ENCODE data around the gene FAM3B. TPM values are rescaled to one million over a fixed set of nuclear protein-coding genes. Genes with fewer than 3 reads are reported as not detected.
"Not testable (repeated sequence)": the region's sequence is repeated elsewhere in the genome, so short reads cannot be mapped to it uniquely, and the experiment has no call there.

Gene FAM3B
- total and polyA plus RNA-seq, 9 of the 15 experiments (the other 6 are each of a cell fraction or from before 2014, with no cell fraction given): 0.04 to 0.18 (median 0.12) TPM; not detected in 5

- no peak for FAIRE-seq
- intact Hi-C loops (cut with micrococcal nuclease) (no loop called here), in situ Hi-C loops (cut with MboI) (no loop called here)
- no peaks in the 10 kb centered on the region for H3K27me3 ChIP-seq (ENCODE audit: control insufficient read depth in 2 of 2, insufficient read depth in 2 of 2, low read length in 2 of 2)
- no peak for DNase-seq (ENCODE audit: extremely low read depth in 1 of 4, low spot score in 3 of 4)
- CTCF ChIA-PET (ENCODE audit: low intra/inter-chr PET ratio): no interaction called here
- no peak overlapping the region for H2AFZ ChIP-seq (ENCODE audit: low read depth, low read length)
- no peak overlapping the region for H3K27ac ChIP-seq (ENCODE audit: extremely low read depth, low read depth, low read length)
- no peak for ATAC-seq
- no peaks in the 10 kb centered on the region for H3K79me2 ChIP-seq (ENCODE audit: control insufficient read depth, insufficient read depth, low read length)
- no peaks in the 10 kb centered on the region for H4K20me1 ChIP-seq (replicated peaks; ENCODE audit: control insufficient read depth, insufficient read depth, low read length)
- POLR2A ChIA-PET: no interaction called here
- no peaks in the 10 kb centered on the region for H3K9me3 ChIP-seq (replicated peaks; ENCODE audit: control insufficient read depth, insufficient read depth, low read depth, low read length)
- no peak for TF ChIP-seq FUS (optimal IDR thresholded peaks at IDR 0.05; ENCODE audit: low read depth, low read length)
- no peak for TF ChIP-seq CCNT2 (IDR thresholded peaks at IDR 0.05; ENCODE audit: borderline replicate concordance, extremely low read depth, insufficient read length, low read depth, low read length)
- no peak for TF ChIP-seq FOXA1 (IDR thresholded peaks at IDR 0.05; ENCODE audit: borderline replicate concordance)
- TF ChIP-seq PTTG1 (tag; IDR thresholded peaks at IDR 0.05; ENCODE audit: low read depth): no peak
- TF ChIP-seq ZNF699 (CRISPR knock-in tag; IDR thresholded peaks at IDR 0.05; ENCODE audit: insufficient replicate concordance): no peak
- no peak for TF ChIP-seq U2AF1 (optimal IDR thresholded peaks at IDR 0.05; ENCODE audit: low read depth, low read length)
- no peak for TF ChIP-seq MCM7 (IDR thresholded peaks at IDR 0.05)
- TF ChIP-seq KDM1A (IDR thresholded peaks at IDR 0.05): no peak
- no peak for TF ChIP-seq ZNF311 (CRISPR knock-in tag; IDR thresholded peaks at IDR 0.05)
- TF ChIP-seq HNRNPH1 (optimal IDR thresholded peaks at IDR 0.05; ENCODE audit: low read depth, low read length): no peak
- no peak for TF ChIP-seq SMAD4 (CRISPR knock-in tag; conservative IDR thresholded peaks at IDR 0.05)
- no peak for TF ChIP-seq NR3C1 (CRISPR knock-in tag; IDR thresholded peaks at IDR 0.05)
- no peak overlapping the region for H3K4me2 ChIP-seq (ENCODE audit: insufficient read depth, low read length)
- peaks cover 0 to 6% of the 10 kb centered on the region in 2 experiments; a peak in 1 of 5 replicates for H3K4me1 ChIP-seq (replicated peaks in 1 of 2; ENCODE audit: control insufficient read depth in 2 of 2, insufficient read depth in 2 of 2, low read length in 2 of 2)
- no peak overlapping the region for H3K4me3 ChIP-seq
- no peak overlapping the region for H3K9ac ChIP-seq (ENCODE audit: insufficient read depth in 1 of 2, low read depth in 2 of 2, low read length in 2 of 2)
- H3K36me3 ChIP-seq (ENCODE audit: control insufficient read depth, insufficient read depth, low read length): no peaks in the 10 kb centered on the region
- no peaks in the 10 kb centered on the region for H3K9me1 ChIP-seq (ENCODE audit: control insufficient read depth, insufficient read depth, low read length)
- BruUV-seq (replicated peaks): no TSS peak
Measured at GRCh38 chr21:41307219-41307618, 9.4 kb upstream of the FAM3B start.

DNA sequence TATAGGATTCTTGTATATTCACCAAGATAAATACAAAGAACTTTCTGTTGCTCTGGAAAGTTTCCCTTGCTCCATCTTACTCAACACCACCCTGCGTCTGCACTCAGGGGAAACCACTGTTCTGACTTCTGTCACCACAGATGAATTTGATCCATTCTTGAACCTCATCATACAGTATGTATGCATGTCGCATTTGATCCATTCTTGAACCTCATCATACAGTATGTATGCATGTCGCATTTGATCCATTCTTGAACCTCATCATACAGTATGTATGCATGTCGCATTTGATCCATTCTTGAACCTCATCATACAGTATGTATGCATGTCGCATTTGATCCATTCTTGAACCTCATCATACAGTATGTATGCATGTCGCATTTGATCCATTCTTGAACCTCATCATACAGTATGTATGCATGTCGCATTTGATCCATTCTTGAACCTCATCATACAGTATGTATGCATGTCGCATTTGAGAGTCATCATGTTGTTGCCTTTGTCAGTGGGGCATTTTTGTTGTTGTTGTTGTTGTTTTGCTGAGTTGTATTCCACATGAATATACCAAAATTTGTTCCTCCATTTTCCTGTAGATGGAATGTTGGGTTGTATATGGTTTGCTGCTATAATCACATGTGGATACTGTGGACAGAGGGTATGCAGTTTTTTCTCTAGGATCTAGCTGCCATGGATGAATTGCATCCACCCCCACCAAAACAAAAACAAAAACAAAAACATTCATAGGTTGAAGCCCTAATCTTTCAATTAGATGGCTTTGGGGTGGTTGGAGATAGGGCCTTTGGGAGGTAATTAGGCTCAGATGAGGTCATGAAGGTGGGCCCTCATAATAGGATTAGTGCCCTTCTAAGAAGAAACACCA lies 3.1 kb upstream of the FAM3B start:
- DNase-seq (ENCODE audit: extremely low read depth in 1 of 4, low spot score in 3 of 4); H3K9ac ChIP-seq (ENCODE audit: insufficient read depth in 1 of 2, low read depth in 2 of 2, low read length in 2 of 2); H3K36me3 ChIP-seq (ENCODE audit: control insufficient read depth, insufficient read depth, low read length); H3K4me3 ChIP-seq; FAIRE-seq; H3K9me1 ChIP-seq (ENCODE audit: control insufficient read depth, insufficient read depth, low read length); H3K79me2 ChIP-seq (ENCODE audit: control insufficient read depth, insufficient read depth, low read length); BruUV-seq (replicated peaks); H3K27ac ChIP-seq (ENCODE audit: extremely low read depth, low read depth, low read length); H3K9me3 ChIP-seq (replicated peaks; ENCODE audit: control insufficient read depth, insufficient read depth, low read depth, low read length); in situ Hi-C loops (cut with MboI); CTCF ChIA-PET (ENCODE audit: low intra/inter-chr PET ratio); H2AFZ ChIP-seq (ENCODE audit: low read depth, low read length); ATAC-seq; H4K20me1 ChIP-seq (replicated peaks; ENCODE audit: control insufficient read depth, insufficient read depth, low read length); H3K4me1 ChIP-seq (replicated peaks in 1 of 2; ENCODE audit: control insufficient read depth in 2 of 2, insufficient read depth in 2 of 2, low read length in 2 of 2); intact Hi-C loops (cut with micrococcal nuclease); H3K4me2 ChIP-seq (ENCODE audit: insufficient read depth, low read length): not testable (repeated sequence)
- POLR2A ChIA-PET: interaction anchor here (0.6 kb wide), 2 partner anchors 21 to 25 kb away, joined by 3 read pairs; no protein-coding TSS in a partner anchor
- peaks cover 7 to 30% of the 10 kb centered on the region in 2 experiments; a peak in 3 of 5 replicates for H3K27me3 ChIP-seq (ENCODE audit: control insufficient read depth in 2 of 2, insufficient read depth in 2 of 2, low read length in 2 of 2)
- WGBS (ENCODE audit: insufficient coverage, low coverage, missing lambda C conversion rate): 0% methylated on average over 4 of the region's 8 CpGs
